Measurements from ENCODE around the gene ANKRD44.

ANKRD44 gene

GRCh38 chr2:196974970-196975369, 335.6 kb downstream of the ANKRD44 start:
- DNase-seq, result no peak

GRCh38 chr2:196971574-196972279, 338.9 kb downstream of the ANKRD44 start:
- no peak for DNase-seq

- no peak for DNase-seq
Measured at GRCh38 chr2:196970099-196970498, 340.5 kb downstream of the ANKRD44 start.

- no peak for DNase-seq
Measured at GRCh38 chr2:196968516-196968915, 342.1 kb downstream of the ANKRD44 start.

GRCh38 chr2:196967775-196968174, 342.8 kb downstream of the ANKRD44 start:
- no peak for DNase-seq

GRCh38 chr2:196967116-196967515, 343.5 kb downstream of the ANKRD44 start:
- no peak for DNase-seq

- no peak for DNase-seq
Measured at GRCh38 chr2:196966061-196966460, 344.5 kb downstream of the ANKRD44 start.

GRCh38 chr2:196965651-196966050, 344.9 kb downstream of the ANKRD44 start:
- no peak for DNase-seq

GRCh38 chr2:196963961-196964360, 346.6 kb downstream of the ANKRD44 start:
- DNase-seq, result no peak

GRCh38 chr2:196963043-196963442, 347.5 kb downstream of the ANKRD44 start:
- no peak for DNase-seq

GRCh38 chr2:196962325-196962724, 348.3 kb downstream of the ANKRD44 start:
- no peak for DNase-seq

GRCh38 chr2:196961889-196962288, 348.7 kb downstream of the ANKRD44 start:
- DNase-seq, result no peak

- no peak for DNase-seq
Measured at GRCh38 chr2:196959734-196960338, 350.7 kb downstream of the ANKRD44 start.

- no peak for DNase-seq
Measured at GRCh38 chr2:196959281-196959680, 351.3 kb downstream of the ANKRD44 start.

- DNase-seq, result no peak
Measured at GRCh38 chr2:196957881-196958525, 352.6 kb downstream of the ANKRD44 start.

- no peak for DNase-seq
Measured at GRCh38 chr2:196957442-196957841, 353.1 kb downstream of the ANKRD44 start.

GRCh38 chr2:196956069-196956468, 354.5 kb downstream of the ANKRD44 start:
- DNase-seq, result no peak

GRCh38 chr2:196955036-196955435, 355.5 kb downstream of the ANKRD44 start:
- no peak for DNase-seq

- no peak for DNase-seq
Measured at GRCh38 chr2:196954001-196954400, 356.6 kb downstream of the ANKRD44 start.

- DNase-seq, result no peak
Measured at GRCh38 chr2:196952936-196953335, 357.6 kb downstream of the ANKRD44 start.

GRCh38 chr2:196951973-196952372, 358.6 kb downstream of the ANKRD44 start:
- no peak for DNase-seq

GRCh38 chr2:196949116-196949515, 361.5 kb downstream of the ANKRD44 start:
- DNase-seq, result no peak

- no peak for DNase-seq
Measured at GRCh38 chr2:196944570-196944969, 366.0 kb downstream of the ANKRD44 start.

GRCh38 chr2:196941398-196942078, 369.0 kb downstream of the ANKRD44 start:
- DNase-seq, result no peak
